IMR-90 (cell line): Measurements from ENCODE around the gene PHLDB1. TPM values are rescaled to one million over a fixed set of nuclear protein-coding genes. Genes with fewer than 3 reads are reported as not detected.
A peak's percentile ranks its signal among the peaks of the same experiment; 100 is the strongest.

Source experiments
- ATAC-seq: fragments of 200-7000 bp; cut with Tn5 transposase; 2 replicates; pipeline ENCODE4 v1.9.1; 2020; ENCODE audit warnings: low read depth, mild to moderate bottlenecking, moderate library complexity
- BruUV-seq: library from RNA; stranded (reverse); fragments of 400-500 nt; replicated peaks from 2 replicates; lab custom pipeline; 2021; lab: Mats Ljungman, UMichigan
- CTCF ChIA-PET: fragments of 300-600 bp; formaldehyde crosslinking; extraction: SDS; loops from one replicate; lab custom pipeline; 2021; ENCODE audit warnings: antibody characterized with exemption; lab: Yijun Ruan, JAX
- POLR2A ChIA-PET: fragments of 300-600 bp; sonication (Branson Sonifier 250); formaldehyde crosslinking; loops from one replicate; lab custom pipeline; 2022; ENCODE audit warnings: antibody characterized with exemption; ENCODE audit not compliant: unreplicated experiment; lab: Charles Lee
- DNase-seq: peaks from one replicate; pipeline ENCODE4 v3.0.0; 2013
- H2AFZ ChIP-seq: replicated peaks from 2 replicates; pipeline ENCODE3; 2013; ENCODE audit warnings: low read length, mild to moderate bottlenecking; ENCODE audit not compliant: poor library complexity
- H2AK5ac ChIP-seq: 2 replicates; pipeline ENCODE4 v1.6.1; 2013; ENCODE audit warnings: low read depth, low read length, inconsistent platforms
- H2AK9ac ChIP-seq: replicated peaks from 2 replicates; pipeline ENCODE3; 2013; ENCODE audit warnings: mild to moderate bottlenecking, low read depth, low read length, moderate library complexity; ENCODE audit not compliant: poor library complexity
- H2BK120ac ChIP-seq: 2 replicates; pipeline ENCODE4 v1.6.1; 2013; ENCODE audit warnings: low read depth, low read length, inconsistent platforms
- H2BK15ac ChIP-seq: 3 replicates; pipeline ENCODE4 v1.6.1; 2013; ENCODE audit warnings: low read depth, low read length, inconsistent platforms
- H2BK20ac ChIP-seq: 2 replicates; pipeline ENCODE4 v1.6.1; 2013; ENCODE audit warnings: low read depth, mild to moderate bottlenecking, inconsistent platforms, low read length, moderate library complexity
- H2BK5ac ChIP-seq: 2 replicates; pipeline ENCODE4 v1.6.1; 2013; ENCODE audit warnings: mild to moderate bottlenecking, low read depth, low read length, inconsistent platforms; ENCODE audit not compliant: poor library complexity, severe bottlenecking
- H3K14ac ChIP-seq: replicated peaks from 2 replicates; pipeline ENCODE4 v1.6.1; 2013; ENCODE audit warnings: low read depth, low read length, inconsistent platforms
- H3K18ac ChIP-seq: 2 replicates; pipeline ENCODE4 v1.6.1; 2013; ENCODE audit warnings: low read depth, low read length, control low read depth
- H3K23ac ChIP-seq: 2 replicates; pipeline ENCODE4 v1.6.1; 2013; ENCODE audit warnings: low read depth, low read length, inconsistent platforms
- H3K27ac ChIP-seq: 2 replicates; pipeline ENCODE4 v1.5.1; 2013; ENCODE audit warnings: mild to moderate bottlenecking, control low read depth, low read length; ENCODE audit not compliant: insufficient read depth
- H3K27me3 ChIP-seq: 2 replicates; pipeline ENCODE4 v1.6.1; 2013; ENCODE audit warnings: low read length; ENCODE audit not compliant: control insufficient read depth, insufficient read depth
- H3K36me3 ChIP-seq: 2 replicates; pipeline ENCODE4 v1.6.1; 2013; ENCODE audit warnings: low read length, mixed read lengths; ENCODE audit not compliant: control insufficient read depth, insufficient read depth
- H3K4ac ChIP-seq: 2 replicates; pipeline ENCODE4 v1.6.1; 2013; ENCODE audit warnings: low read depth, low read length, inconsistent platforms
- H3K4me1 ChIP-seq: 2 replicates; pipeline ENCODE4 v1.6.1; 2013; ENCODE audit warnings: low read length, mixed read lengths; ENCODE audit not compliant: control insufficient read depth, insufficient read depth
- H3K4me2 ChIP-seq: 2 replicates; pipeline ENCODE4 v1.6.1; 2013; ENCODE audit warnings: low read depth, mild to moderate bottlenecking, control low read depth, low read length, moderate library complexity
- H3K4me3 ChIP-seq: 2 replicates; pipeline ENCODE4 v1.5.1; 2013; ENCODE audit warnings: low read depth, mild to moderate bottlenecking, control low read depth, low read length, moderate library complexity; ENCODE audit not compliant: insufficient read depth
- H3K56ac ChIP-seq: 2 replicates; pipeline ENCODE4 v1.6.1; 2013; ENCODE audit warnings: low read length, inconsistent platforms; ENCODE audit not compliant: insufficient read depth; ENCODE audit errors: extremely low read depth
- H3K79me1 ChIP-seq, 2 experiments: 2 replicates each; pipeline ENCODE4 v1.6.1; 2013; ENCODE audit warnings: low read length in 2 of 2, inconsistent platforms in 1 of 2, low read depth in 1 of 2
- H3K9ac ChIP-seq: 2 replicates; pipeline ENCODE4 v1.6.1; 2013; ENCODE audit warnings: low read depth, low read length, control low read depth
- H3K9me1 ChIP-seq: 2 replicates; pipeline ENCODE4 v1.6.1; 2013; ENCODE audit warnings: low read length, inconsistent platforms; ENCODE audit not compliant: insufficient read depth
- H3K9me3 ChIP-seq: 2 replicates; pipeline ENCODE4 v1.6.1; 2013; ENCODE audit warnings: low read length; ENCODE audit not compliant: control insufficient read depth, insufficient read depth
- H4K20me1 ChIP-seq: 2 replicates; pipeline ENCODE4 v1.6.1; 2013; ENCODE audit warnings: low read length, inconsistent platforms; ENCODE audit not compliant: insufficient read depth
- H4K5ac ChIP-seq: 2 replicates; pipeline ENCODE4 v1.6.1; 2013; ENCODE audit warnings: mild to moderate bottlenecking, low read depth, low read length, control low read depth
- H4K8ac ChIP-seq, 2 experiments: 2 replicates each; pipeline ENCODE4 v1.6.1; 2013; ENCODE audit warnings: low read depth in 2 of 2, low read length in 2 of 2, control low read depth in 1 of 2, inconsistent platforms in 1 of 2
- H4K91ac ChIP-seq: 2 replicates; pipeline ENCODE4 v1.6.1; 2013; ENCODE audit warnings: low read depth, low read length, inconsistent platforms; ENCODE audit not compliant: insufficient read depth
- BHLHE40 ChIP-seq: fragments of 150-350 bp; IDR thresholded peaks from 2 replicates; pipeline ENCODE4 v1.6.1; 2016; ENCODE audit warnings: mild to moderate bottlenecking, low read depth, low read length
- CEBPB ChIP-seq: IDR thresholded peaks from 2 replicates; pipeline ENCODE4 v1.6.1; 2012; ENCODE audit warnings: low read depth, low read length, improper control_type of control experiment
- CHD1 ChIP-seq: IDR thresholded peaks from 2 replicates; pipeline ENCODE4 v1.6.1; 2012; ENCODE audit warnings: low read depth, low read length, improper control_type of control experiment
- ELK1 ChIP-seq: fragments of 150-350 bp; IDR thresholded peaks from 2 replicates; pipeline ENCODE4 v1.6.1; 2016; ENCODE audit warnings: low read depth, mild to moderate bottlenecking, low read length, moderate library complexity, borderline replicate concordance
- FOS ChIP-seq: fragments of 150-350 bp; IDR thresholded peaks from 2 replicates; pipeline ENCODE4 v1.6.1; 2016; ENCODE audit warnings: low read depth, low read length
- MAFK ChIP-seq: IDR thresholded peaks from 2 replicates; pipeline ENCODE4 v1.6.1; 2012; ENCODE audit warnings: low read depth, low read length, improper control_type of control experiment
- MAZ ChIP-seq: IDR thresholded peaks from 2 replicates; pipeline ENCODE4 v1.6.1; 2012; ENCODE audit warnings: low read depth, mild to moderate bottlenecking, low read length, improper control_type of control experiment, moderate library complexity, borderline replicate concordance
- MXI1 ChIP-seq: IDR thresholded peaks from 2 replicates; pipeline ENCODE4 v1.6.1; 2012; ENCODE audit warnings: low read depth, mild to moderate bottlenecking, low read length, moderate library complexity, borderline replicate concordance
- NFE2L2 ChIP-seq: fragments of 150-350 bp; IDR thresholded peaks from 2 replicates; pipeline ENCODE4 v1.6.1; 2016; ENCODE audit warnings: low read depth, mild to moderate bottlenecking, low read length
- POLR2A ChIP-seq: IDR thresholded peaks from 2 replicates; pipeline ENCODE4 v1.6.1; 2012; ENCODE audit warnings: mild to moderate bottlenecking, low read depth, low read length
- RAD21 ChIP-seq: IDR thresholded peaks from 2 replicates; pipeline ENCODE4 v1.6.1; 2012; ENCODE audit warnings: low read length, improper control_type of control experiment
- RCOR1 ChIP-seq: IDR thresholded peaks from 2 replicates; pipeline ENCODE4 v1.6.1; 2012; ENCODE audit warnings: mild to moderate bottlenecking, low read length, improper control_type of control experiment; ENCODE audit not compliant: insufficient replicate concordance
- RFX5 ChIP-seq: IDR thresholded peaks from 2 replicates; pipeline ENCODE4 v1.8.0; 2012; ENCODE audit warnings: low read depth, mild to moderate bottlenecking, low read length, moderate library complexity
- SMC3 ChIP-seq: fragments of 150-350 bp; IDR thresholded peaks from 2 replicates; pipeline ENCODE4 v1.6.1; 2016; ENCODE audit warnings: low read depth, mild to moderate bottlenecking, antibody characterized with exemption, low read length, moderate library complexity
- WGBS, 2 experiments: methylation state at CpG; one replicate each; pipeline versions ENCODE4 v1.1.5 to v1.1.7; 2013; ENCODE audit warnings: missing lambda C conversion rate in 2 of 2; ENCODE audit not compliant: insufficient read length in 1 of 2; ENCODE audit errors: extremely low coverage in 2 of 2; 5-methylcytosine and 5-hydroxymethylcytosine counted together
- dilution Hi-C: fragments of 300-500 bp; cut with HindIII; formaldehyde crosslinking; loops from one replicate; pipeline ENCODE4 v1.14.3; 2018; ENCODE audit warnings: low sequenced_read_pairs; ENCODE audit not compliant: unreplicated experiment
- in situ Hi-C: fragments of 300-500 bp; cut with MboI; formaldehyde crosslinking; loops from 3 replicates; pipeline ENCODE4 v1.14.3; 2019; ENCODE audit warnings: low sequenced_read_pairs, inconsistent platforms, mixed read lengths
- intact Hi-C: fragments of 100-400 bp; cut with micrococcal nuclease; formaldehyde crosslinking; loops from 2 replicates; pipeline ENCODE4 v1.10.0; 2022
- polyA plus RNA-seq, 3 experiments: library from polyadenylated mRNA; depleted of rRNA; stranded (reverse); fragments of >200 nt; gene quantifications; 2 replicates each; pipeline ENCODE4 v1.2.3, GENCODE V29; 2012; ENCODE audit warnings: low replicate concordance in 1 of 3
- total RNA-seq: library from RNA; depleted of rRNA; stranded (reverse); fragments of >200 nt; gene quantifications from 2 replicates; pipeline ENCODE4 v1.2.3, GENCODE V29; 2012

Gene PHLDB1
- total and polyA plus RNA-seq, 2 of the 4 experiments (the other 2 are of a cell fraction): 40.0 to 90.4 TPM

- ChIA-PET POLR2A (interaction anchor here (1.0 to 4.4 kb wide), 3 partner anchors 10 to 291 kb away, joined by 3 to 36 read pairs (median 6); partner anchors contain the start of gene PHLDB1), CTCF (interaction anchor here (0.6 to 0.7 kb wide), 2 partner anchors 18 to 23 kb away, joined by 3 read pairs; no protein-coding TSS in a partner anchor)
- peak overlapping the region; percentile 99 for H2AK9ac ChIP-seq
- peak overlapping the region; percentile 97 for H4K91ac ChIP-seq
- intact Hi-C loops: loop anchor here (1.0 kb wide), 1 partner anchor 10 kb away; no protein-coding TSS in a partner anchor
- dilution Hi-C loops: no loop called here
- H3K4me3 ChIP-seq: no peak overlapping the region
- peaks cover 39% of the 10 kb centered on the region for H3K9me1 ChIP-seq
- peak; percentile 85 for TF ChIP-seq FOS
- TF ChIP-seq MAFK: no peak
- peak; percentile 50 for TF ChIP-seq POLR2A
- TF ChIP-seq CEBPB: no peak
- peak; percentile 83 for TF ChIP-seq MAZ
- peak; percentile 69; the same call in 1 of the 2 replicates for TF ChIP-seq BHLHE40
- TF ChIP-seq RFX5: no peak
- no peak for TF ChIP-seq ELK1
- 0 out of 2 replicates have a peak, but pooled peaks have one; percentile 81 for TF ChIP-seq CHD1
- no peak for TF ChIP-seq NFE2L2
- no peak for TF ChIP-seq RCOR1
- no peak; the same call in 1 of the 2 replicates for TF ChIP-seq SMC3
- TF ChIP-seq MXI1: 0 out of 2 replicates have a peak, but pooled peaks have one; percentile 55
- peak; percentile 28 for TF ChIP-seq RAD21
- peak overlapping the region; percentile 57 for H3K4me2 ChIP-seq
- peaks cover 40% of the 10 kb centered on the region for H3K36me3 ChIP-seq
- H3K4ac ChIP-seq: peak overlapping the region; percentile 99
- DNase-seq: peak; percentile 96
- peaks cover 26% of the 10 kb centered on the region for H4K20me1 ChIP-seq
- peak overlapping the region; percentile 83 to 93 for H4K8ac ChIP-seq
- H3K27ac ChIP-seq: peak overlapping the region; percentile 95
- no CpG with 5 or more reads among the region's 11 CpGs for WGBS, 2 experiments
- H3K18ac ChIP-seq: peak overlapping the region; percentile 85
- peak overlapping the region; percentile 83 for H2AFZ ChIP-seq
- H3K56ac ChIP-seq: peak overlapping the region; percentile 97
- peak overlapping the region; percentile 76 for H3K9ac ChIP-seq
- H3K4me1 ChIP-seq: peaks cover 45% of the 10 kb centered on the region
- H2BK5ac ChIP-seq: peak overlapping the region; percentile 98
- peak; percentile 40 for ATAC-seq
- no TSS peak for BruUV-seq
- peak overlapping the region; percentile 95 for H2AK5ac ChIP-seq
- H3K23ac ChIP-seq: peak overlapping the region; percentile 99
- H3K27me3 ChIP-seq: no peaks in the 10 kb centered on the region
- peak overlapping the region; percentile 88 for H3K14ac ChIP-seq
- H4K5ac ChIP-seq: peak overlapping the region; percentile 85
- H2BK120ac ChIP-seq: peak overlapping the region; percentile 97
- H3K79me1 ChIP-seq: peaks cover 34 to 73% of the 10 kb centered on the region in 2 experiments; a peak in 3 of 4 replicates
- in situ Hi-C loops: no loop called here
- peak overlapping the region; percentile 96; the same call in 2 of the 3 replicates for H2BK15ac ChIP-seq
- no peaks in the 10 kb centered on the region for H3K9me3 ChIP-seq
- peak overlapping the region; percentile 95 for H2BK20ac ChIP-seq
These were observed 10.9 kb downstream of the PHLDB1 start for GRCh38 chr11:118618115-118618990.
